Measurements from ENCODE around the gene VAV1.

VAV1 gene

DNA sequence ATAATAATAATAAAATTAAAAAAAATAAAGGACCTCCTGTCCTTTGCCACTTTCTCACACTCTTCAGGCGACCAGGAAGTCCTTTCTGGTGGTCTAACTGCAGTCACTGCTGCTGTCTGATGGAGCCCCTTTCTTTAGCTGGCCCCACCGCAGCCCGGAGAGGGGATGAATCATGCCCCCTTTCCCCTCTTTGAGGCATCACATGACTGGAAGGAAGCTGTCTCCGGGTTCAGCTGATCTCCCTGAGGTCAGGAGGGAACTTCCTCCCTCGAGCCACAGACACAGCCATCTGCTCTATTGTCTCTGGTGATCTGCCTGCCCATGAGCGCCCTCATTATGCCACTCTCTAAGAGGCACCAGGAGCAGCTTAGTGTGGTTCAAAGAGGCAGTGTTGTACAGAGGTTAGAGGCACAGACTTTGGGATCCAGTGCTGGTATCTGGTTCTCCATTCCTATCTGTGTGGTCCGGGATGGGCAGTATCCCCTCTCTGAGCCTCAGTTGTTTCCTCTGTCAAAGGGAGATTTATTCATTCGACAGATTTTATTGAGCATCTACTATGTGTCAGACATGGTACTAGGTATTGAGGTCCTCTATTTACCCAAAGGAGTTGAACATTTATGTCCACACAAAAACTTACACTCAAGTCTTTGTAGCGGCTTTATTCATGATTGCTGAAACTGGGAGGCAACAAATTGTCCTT lies 30.0 kb downstream of the VAV1 start:
- DNase-seq: no peak
- Histone ChIP-seq H3K9me3 (ENCODE audit: severe bottlenecking) (peaks cover 12% of the 10 kb centered on the region), H3K27ac (no peak overlapping the region), H3K27me3 (ENCODE audit: insufficient read depth, low read depth, severe bottlenecking) (peaks cover 67% of the 10 kb centered on the region), H3K36me3 (no peaks in the 10 kb centered on the region), H3K4me3 (ENCODE audit: low read depth, low read length) (no peak overlapping the region)
- no peak for TF ChIP-seq CTCF (IDR thresholded peaks at IDR 0.05; ENCODE audit: low read depth, low read length)

DNA sequence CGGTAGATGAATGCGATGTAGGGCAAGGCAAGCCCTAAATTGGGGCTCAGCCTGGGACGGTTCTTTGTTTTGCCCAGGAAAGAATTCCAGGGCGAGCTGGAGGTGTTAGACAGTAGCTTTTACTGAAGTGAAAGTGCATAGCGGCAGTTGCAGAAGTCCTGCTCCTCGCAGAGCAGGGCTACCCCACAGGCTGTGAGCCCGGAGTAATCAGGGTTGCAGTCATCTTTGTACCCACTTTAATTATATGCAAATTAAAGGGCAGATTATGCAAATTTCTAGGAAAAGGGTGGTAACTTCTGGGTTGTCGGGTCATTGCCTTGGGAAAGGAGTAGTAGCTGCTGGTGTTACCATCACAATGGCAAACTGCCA lies 30.5 kb downstream of the VAV1 start:
- no peak for DNase-seq
- no peak overlapping the region for H3K27ac ChIP-seq
- TF ChIP-seq CTCF (IDR thresholded peaks at IDR 0.05; ENCODE audit: low read depth, low read length): no peak

DNA sequence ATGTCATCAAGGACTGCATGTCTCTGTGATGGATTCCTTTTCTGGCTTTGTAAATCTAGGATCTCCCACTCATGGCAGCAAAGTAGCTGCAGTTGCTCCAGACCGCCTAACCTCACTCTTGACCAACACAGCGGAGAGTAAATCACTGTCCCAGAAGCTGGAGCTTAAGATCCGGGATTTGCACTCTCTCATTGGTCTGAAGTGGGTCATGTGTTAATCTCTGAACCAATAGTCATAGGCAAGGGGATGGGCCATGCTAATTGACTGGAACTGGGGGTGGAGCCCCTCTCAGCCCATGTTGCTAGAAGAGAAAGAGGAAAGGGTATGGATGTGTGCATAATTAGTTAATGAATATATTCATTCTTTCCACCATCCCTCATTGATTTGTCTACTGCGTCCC lies 34.0 kb downstream of the VAV1 start:
- Histone ChIP-seq H3K27me3 (ENCODE audit: insufficient read depth, low read depth, severe bottlenecking) (peaks cover 79% of the 10 kb centered on the region), H3K36me3 (no peaks in the 10 kb centered on the region), H3K9me3 (ENCODE audit: severe bottlenecking) (peaks cover 12% of the 10 kb centered on the region), H3K4me3 (ENCODE audit: low read depth, low read length) (no peak overlapping the region), H3K27ac (no peak overlapping the region)
- TF ChIP-seq CTCF (IDR thresholded peaks at IDR 0.05; ENCODE audit: low read depth, low read length): no peak
- no peak for DNase-seq

More for the DNA sequence above, 30.5 kb downstream of the VAV1 start:
- Histone ChIP-seq H3K4me3 (ENCODE audit: low read depth, low read length) (no peak overlapping the region), H3K27me3 (ENCODE audit: insufficient read depth, low read depth, severe bottlenecking) (peaks cover 68% of the 10 kb centered on the region), H3K36me3 (no peaks in the 10 kb centered on the region), H3K9me3 (ENCODE audit: severe bottlenecking) (peaks cover 12% of the 10 kb centered on the region)

DNA sequence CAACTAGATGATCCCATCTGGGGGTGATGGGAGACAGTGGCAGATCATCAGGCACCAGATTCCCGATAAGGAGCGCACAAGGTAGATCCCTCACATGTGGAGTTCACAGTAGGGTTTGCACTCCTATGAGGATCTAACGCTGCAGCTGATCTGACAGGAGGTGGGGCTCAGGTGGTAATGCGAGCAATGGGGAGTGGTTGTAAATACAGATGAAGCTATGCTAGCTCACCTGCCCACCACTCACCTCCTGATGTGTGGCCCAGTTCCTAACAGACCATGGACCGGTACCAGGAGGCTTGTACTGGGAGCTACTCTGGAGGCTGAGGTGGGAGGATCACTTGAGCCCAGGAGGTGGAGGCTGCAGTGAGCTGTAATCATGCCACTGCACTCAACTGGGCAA lies 34.8 kb downstream of the VAV1 start:
- no peak for TF ChIP-seq CTCF (IDR thresholded peaks at IDR 0.05; ENCODE audit: low read depth, low read length)

GRCh38 chr19:6808494-6808893 lies 36.0 kb downstream of the VAV1 start:
- Histone ChIP-seq H3K27me3 (ENCODE audit: insufficient read depth, low read depth, severe bottlenecking) (peaks cover 79% of the 10 kb centered on the region), H3K36me3 (no peaks in the 10 kb centered on the region), H3K27ac (no peak overlapping the region), H3K4me3 (ENCODE audit: low read depth, low read length) (no peak overlapping the region), H3K9me3 (ENCODE audit: severe bottlenecking) (peaks cover 10% of the 10 kb centered on the region)
- no peak for DNase-seq
- TF ChIP-seq CTCF (IDR thresholded peaks at IDR 0.05; ENCODE audit: low read depth, low read length): no peak

More for the DNA sequence above, 34.8 kb downstream of the VAV1 start:
- no peak overlapping the region for H3K4me3 ChIP-seq (ENCODE audit: low read depth, low read length)
- peaks cover 81% of the 10 kb centered on the region for H3K27me3 ChIP-seq (ENCODE audit: insufficient read depth, low read depth, severe bottlenecking)
- no peaks in the 10 kb centered on the region for H3K36me3 ChIP-seq
- H3K9me3 ChIP-seq (ENCODE audit: severe bottlenecking): peaks cover 12% of the 10 kb centered on the region
- no peak for DNase-seq
- no peak overlapping the region for H3K27ac ChIP-seq

DNA sequence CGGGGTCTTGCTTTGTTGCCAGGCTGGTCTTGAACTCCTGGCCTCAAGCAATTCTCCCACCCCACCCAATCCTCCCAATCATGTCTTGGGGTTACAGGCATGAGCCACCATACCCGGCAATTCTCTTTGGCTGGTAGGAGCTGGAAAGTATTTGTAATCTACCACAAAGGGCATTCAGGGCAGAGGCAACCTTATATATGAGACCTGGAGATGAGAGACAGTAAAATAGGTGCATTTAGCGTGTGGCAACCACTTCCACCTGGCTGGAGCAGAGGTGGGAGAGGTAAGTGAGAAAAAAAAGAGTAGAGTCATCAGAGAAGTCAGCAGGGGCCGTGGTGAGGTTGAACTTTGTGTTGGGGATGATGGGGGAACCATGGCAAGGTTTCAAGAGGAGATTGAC lies 36.8 kb downstream of the VAV1 start:
- H3K4me3 ChIP-seq (ENCODE audit: low read depth, low read length): no peak overlapping the region
- H3K27me3 ChIP-seq (ENCODE audit: insufficient read depth, low read depth, severe bottlenecking): peaks cover 76% of the 10 kb centered on the region
- peaks cover 5% of the 10 kb centered on the region for H3K9me3 ChIP-seq (ENCODE audit: severe bottlenecking)
- H3K36me3 ChIP-seq: no peaks in the 10 kb centered on the region
- TF ChIP-seq CTCF (IDR thresholded peaks at IDR 0.05; ENCODE audit: low read depth, low read length): no peak
- DNase-seq: no peak
- H3K27ac ChIP-seq: no peak overlapping the region
